Mesenteric fat pad (tissue), 1 donor: ENCODE measurements around the gene RASA3. TPM values are rescaled to one million over a fixed set of nuclear protein-coding genes. Genes with fewer than 3 reads are reported as not detected.

ENCODE experiments used
- DNase-seq: peaks from one replicate; pipeline ENCODE4 v3.0.0-alpha.2; 2020; ENCODE audit warnings: low spot score
- total RNA-seq: library from RNA; stranded (reverse); fragmentation: NEBNext Ultra II Directional; extraction: Animal tissue kit (Norgen Biotek cat#: 25700); gene quantifications from one replicate; pipeline ENCODE4 v1.2.1, GENCODE V29; 2021
- donor health status: DM: yes; HTN: yes; CAD: no.

Gene RASA3
- total RNA-seq, 1 donor from 2014 or later: 102 TPM

DNA sequence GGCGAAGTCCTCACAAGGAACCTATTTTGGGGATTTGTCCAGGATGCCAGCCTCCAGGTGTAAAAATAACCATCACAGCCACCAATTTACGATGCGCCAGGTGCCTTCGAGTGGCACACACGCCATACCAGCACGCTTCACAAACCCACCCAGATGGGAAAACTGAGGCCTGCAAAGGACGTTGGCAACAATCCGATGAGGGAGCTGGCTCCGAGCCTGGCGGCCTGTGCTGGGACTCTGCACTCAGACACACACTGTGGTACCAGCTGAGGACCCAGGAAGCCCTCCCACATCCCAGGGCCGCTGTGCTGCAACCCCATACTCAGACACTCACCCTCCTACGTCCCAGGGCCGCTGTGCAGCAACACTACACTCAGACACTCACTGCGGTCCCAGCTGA is 93.5 kb downstream of the RASA3 start:
- DNase-seq: no peak

DNA sequence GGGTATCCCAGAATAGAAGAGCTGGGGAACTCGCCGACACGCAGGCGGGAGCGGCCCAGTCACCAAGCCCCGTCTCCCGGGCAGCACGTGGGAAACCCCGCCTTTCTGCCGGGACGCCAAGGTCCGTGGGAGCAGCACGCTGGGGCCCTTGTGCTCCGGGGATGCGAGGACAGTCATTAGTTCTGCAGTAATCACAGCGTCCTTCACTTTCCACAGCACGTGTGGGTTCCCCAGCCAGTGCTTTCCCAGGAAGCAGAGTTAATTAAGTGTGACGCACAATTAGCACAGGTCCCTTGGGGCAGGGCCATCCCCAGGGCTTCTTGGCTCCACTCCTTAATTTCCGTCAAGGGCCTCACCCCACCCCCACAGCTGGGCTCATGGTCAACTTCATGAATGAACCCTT is 94.2 kb downstream of the RASA3 start:
- DNase-seq: no peak

DNA sequence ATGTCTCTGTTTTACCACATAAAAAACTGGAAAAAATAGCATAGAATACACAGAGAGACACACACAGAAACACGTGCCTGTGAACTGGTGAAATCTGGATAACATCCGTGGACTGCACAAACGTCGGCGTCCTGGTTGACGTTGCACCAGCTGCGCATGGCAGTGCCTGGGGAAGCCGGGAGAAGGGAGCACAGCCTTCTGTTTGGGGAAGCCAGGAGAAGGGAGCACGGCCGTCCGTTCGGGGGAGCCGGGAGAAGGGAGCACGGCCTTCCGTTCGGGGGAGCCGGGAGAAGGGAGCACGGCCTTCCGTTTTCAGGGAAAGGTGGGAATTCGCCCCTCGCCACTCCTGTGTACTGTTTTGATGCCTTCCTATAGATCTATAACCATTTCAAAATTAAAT is 94.7 kb downstream of the RASA3 start:
- no peak for DNase-seq

DNA sequence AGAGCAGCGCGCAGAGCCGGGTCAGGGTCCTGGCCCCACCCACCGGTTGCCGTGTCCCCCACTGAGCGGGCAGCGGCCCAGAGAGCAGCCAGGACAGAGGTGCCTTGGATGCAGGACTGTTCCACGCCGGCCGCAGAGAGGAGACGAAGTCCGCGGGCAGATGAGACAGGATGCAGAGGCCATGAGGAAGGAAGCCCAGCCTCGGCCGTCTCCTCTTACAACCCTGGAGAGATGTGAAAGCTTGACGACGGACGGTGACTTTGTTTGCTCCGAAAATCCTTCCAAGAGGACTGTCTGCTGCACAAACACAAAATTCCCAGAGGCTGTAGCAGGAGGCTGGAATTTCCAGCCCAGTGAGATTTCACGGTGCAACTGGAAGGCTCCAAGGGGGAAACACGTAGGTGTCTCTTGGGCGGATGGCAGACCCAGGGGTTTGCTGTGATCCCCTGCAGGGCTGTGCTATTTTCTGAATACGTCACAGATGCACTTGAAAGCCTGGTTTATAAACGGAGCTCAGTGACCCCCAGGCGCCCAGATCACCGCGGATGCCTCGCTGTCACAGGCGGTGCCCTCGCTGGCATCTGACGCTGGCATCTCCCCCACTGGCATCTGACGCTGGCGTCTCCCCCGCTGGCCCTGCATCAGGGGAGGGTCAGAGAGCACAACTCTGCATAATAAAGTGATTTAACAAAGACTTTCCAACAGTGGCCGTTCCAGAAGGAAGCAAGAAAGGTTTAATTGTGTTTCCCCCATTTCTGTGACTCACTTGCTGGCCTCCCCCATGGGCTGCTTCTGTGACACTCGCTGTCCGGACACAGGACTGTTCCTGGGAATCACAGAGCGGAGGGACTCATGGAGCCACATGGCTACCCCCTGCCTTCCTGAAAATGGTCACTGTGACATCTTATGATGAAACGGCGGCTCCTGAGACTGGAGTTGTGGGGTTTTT is 96.6 kb downstream of the RASA3 start:
- DNase-seq: no peak

DNA sequence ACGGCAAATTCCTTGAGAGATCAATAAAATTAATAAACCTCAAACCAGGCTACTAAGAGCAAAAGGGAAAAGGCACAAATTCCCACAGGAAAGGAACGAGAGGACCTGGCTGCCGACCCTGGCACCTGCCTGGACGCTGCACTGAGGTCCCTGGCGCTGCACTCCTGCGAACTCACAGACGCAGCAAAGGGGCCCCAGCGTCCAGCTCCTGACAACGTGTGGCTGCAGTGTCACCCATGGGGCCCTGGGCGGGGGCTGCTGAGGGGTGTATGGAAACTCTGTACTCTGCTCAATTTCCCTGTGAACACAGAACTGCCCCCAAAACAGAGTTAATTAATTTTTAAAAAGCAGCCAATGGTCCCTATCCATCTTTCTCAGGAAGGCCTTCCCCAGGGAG is 97.2 kb downstream of the RASA3 start:
- DNase-seq: no peak

DNA sequence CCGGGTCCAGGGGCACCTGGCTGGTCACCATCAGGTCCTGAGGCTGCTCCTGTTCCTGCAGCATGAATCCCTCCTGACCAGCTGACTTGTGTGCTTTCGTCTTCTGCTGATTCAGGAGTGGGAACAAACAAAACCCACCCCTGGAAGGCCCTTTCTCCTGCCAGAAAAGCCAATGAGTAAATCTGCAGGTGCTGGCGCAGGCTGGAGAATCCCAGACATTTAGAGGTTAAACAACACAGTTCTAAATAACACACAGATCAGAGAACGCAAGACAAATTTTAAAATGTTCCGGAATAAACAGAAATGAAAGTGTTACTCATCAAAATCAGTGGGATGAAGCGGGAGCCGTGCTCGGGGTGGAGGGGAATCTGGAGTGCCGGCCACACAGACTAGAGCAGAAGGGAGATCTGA is 97.9 kb downstream of the RASA3 start:
- no peak for DNase-seq

DNA sequence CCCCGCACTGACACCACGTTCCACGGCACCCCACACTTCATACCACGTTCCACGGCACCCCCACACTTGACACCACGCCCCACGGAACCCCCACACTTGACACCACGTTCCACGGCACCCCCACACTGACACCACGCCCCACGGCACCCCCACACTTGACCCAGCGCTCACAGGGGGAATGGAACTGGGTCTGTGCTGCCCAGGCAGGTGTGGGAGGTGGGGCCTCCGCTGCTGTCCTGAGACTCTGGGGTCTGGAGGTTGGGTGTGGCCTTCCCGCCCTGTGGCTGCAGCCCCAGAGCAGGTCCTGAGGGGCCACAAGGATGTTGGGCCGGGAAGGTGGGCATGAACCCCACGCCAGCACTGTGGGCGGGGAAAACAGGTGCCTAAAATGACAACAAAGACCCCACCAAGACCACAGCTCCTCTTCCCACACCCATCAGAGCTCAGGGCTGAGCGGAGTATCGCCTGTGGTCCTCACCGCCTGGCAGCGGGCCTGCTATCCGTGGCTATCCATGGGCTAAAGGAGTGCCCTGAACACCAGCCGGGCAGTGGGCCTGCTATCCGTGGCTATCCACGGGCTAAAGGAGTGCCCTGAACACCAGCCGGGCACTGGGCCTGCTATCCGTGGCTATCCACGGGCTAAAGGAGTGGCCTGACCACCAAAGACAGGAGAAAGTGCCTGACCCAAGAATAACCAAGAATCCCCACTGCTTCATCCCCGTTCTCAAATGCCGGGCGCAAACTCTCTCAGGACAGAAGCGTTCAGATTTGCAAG is 98.7 kb downstream of the RASA3 start:
- DNase-seq: no peak

DNA sequence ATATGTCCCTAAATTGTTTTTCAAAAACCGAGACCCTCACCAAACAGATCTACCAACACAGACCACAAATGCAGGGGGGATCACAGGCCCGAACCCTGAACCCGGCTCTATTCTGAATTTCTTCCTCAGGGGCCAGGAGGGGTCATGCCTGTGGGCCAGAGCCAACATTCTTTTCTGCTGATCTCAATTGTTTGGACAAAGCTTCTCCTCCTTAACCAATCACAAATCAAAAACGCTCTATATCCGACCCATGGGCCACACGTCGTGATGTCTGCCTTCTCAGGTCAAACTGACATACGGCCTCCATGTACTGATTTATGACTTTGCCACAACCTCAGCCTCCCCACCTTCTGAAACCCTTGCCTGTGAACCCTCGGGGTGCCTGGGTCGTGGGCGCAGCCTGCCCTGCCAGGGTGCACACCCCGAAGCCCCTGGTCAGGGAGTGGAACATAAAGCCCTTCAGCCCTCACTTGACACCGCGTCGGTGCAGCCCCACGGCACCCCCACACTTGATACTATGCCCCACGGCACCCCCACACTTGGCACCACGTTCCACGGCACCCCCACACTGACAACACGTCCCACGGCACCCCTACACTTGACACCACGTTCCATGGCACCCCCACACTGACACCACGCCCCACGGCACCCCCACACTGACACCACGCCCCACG is 100.2 kb downstream of the RASA3 start:
- no peak for DNase-seq

DNA sequence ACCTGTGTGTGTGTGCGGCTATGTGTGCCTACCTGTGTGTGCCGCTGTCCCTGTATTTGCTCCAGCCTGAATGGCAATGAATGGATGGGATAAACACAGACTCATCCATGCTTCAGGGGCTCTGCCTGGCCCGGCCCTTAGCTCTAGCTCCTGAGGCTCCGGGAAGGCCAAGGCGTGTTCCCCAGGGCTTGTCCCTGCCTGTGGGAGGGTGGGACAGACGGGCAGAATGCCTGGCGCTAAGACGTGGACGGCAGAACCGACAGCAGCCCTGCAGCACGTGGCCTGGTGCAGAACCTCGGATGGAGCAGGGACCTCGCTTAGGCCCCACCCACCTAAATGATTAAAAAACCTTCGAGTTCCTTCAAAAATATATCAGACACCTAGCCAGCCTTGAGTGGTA is 100.8 kb downstream of the RASA3 start:
- DNase-seq: no peak

DNA sequence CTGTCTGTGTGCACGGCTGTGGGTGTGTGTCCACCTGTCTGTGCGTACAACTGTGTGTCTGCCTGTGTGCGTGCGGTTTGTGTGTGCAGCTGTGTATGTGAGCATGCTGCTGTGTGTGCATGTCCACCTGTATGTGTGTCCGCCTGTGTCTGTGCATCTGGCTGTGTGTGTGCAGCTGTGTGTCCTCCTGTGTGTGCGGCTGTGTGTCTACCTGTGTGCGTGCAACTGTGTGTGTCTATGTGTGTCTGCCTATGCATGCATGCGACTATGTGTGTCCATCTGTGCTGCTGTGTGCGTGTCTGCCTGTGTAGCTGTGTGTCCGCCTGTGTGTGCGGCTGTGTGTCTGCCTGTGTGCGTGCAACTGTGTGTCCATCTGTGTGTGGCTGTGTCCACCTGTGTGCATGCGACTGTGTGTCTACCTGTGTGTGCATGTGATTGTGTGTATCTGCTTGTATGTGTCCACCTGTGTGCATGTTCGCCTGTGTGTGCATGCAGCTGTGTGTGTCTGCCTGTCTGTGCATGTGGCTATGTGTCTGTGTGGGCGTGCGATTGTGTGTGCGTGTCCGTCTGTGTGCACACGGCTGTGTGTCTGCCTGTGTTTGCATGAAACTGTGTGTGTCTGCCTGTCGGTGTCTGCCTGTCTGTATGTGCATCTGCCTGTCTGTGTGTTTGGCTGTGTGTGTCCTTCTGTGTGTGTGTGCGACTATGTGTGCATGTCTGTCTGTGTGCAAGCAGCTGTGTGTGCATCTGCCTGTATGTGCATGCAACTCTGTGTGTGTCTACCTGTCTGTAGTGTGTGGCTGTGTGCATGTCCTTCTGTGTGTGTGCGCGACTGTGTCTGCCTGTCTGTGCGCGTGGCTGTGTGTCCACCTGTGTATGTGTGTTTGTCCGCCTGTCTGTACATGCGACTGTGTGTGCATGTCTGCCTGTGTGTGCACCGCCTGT is 101.5 kb downstream of the RASA3 start:
- DNase-seq: no peak

DNA sequence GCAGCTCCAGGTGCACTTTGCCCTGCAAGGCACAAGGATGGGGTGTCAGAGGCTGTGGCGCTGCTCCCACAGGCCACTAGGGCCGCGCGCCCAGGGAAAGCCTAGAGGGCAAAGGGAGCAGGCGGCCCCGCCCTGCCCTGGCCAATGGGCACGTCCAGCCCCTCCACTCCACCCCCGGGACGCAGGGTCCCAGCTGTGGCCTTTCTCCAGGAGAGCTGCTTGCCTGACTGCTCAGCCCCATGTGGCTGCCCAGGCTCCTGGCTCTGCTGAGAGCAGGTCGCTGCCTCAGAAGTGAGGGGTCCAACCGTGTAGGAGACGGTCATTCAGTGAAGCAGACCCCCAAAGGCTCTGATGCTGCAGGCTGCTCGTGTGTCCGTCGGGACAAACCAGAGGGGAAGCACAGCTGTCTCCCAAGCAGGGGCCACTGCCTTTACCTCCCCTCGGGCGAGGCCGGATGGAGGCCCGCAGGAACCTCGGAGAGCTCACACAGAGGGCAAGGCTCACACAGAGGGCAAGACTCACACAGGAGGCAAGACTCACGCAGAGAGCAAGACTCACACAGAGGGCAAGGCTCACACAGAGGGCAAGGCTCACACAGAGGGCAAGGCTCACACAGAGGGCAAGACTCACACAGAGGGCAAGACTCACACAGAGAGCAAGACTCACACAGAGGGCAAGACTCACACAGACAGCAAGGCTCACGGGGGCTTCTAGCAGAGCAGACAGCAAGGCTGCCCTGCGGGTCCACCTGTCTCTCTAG is 102.4 kb downstream of the RASA3 start:
- DNase-seq: no peak

DNA sequence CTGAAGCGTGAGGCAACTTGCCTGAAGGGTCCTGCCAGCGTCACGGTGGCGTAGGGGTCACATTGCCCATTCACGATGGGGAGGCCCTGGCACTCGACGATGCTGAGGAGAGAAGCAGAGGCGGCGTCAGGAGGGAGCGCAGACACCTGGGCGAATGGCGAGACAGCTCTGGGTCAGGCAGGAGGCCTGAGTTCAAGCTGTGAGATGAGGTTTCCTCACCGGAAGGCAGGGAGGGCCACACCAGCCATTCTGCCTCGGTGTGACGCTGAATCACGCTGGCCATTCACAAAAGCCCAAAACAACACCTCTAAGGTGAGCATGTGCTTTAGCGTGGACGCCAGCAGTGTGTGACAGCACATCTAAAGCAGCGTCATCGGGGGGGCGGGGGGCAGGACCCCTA is 104.6 kb downstream of the RASA3 start:
- DNase-seq: no peak

DNA sequence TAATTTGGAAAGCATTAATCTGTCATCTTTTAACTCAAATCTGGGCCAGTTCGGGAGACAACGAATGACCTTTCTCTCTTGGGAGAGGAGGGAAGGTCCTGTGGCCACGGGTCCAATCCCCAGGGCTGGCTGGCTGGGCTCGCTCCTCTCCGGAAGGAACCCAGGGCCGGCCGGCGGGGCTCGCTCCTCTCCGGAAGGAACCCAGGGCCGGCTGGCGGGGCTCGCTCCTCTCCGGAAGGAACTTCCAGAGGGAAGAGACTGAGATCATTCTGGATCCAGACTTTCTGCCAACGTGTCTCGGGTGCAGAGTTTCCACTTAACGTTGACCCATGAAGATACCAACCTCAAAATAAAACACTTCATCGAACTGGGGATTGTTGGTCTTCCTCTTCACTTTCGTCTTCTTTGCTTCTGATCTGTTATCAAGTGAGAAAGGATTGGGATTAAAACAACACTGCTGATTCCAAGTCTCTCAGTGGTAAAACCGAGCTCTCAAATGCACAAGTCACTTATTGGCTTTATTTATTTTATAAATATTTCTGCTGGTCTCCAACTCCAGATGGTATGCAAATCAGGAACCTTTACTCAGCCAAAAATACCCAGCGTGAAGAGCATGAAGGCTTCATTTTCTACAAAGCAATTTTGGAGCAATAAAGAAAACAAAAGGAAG is 105.2 kb downstream of the RASA3 start:
- DNase-seq: no peak

DNA sequence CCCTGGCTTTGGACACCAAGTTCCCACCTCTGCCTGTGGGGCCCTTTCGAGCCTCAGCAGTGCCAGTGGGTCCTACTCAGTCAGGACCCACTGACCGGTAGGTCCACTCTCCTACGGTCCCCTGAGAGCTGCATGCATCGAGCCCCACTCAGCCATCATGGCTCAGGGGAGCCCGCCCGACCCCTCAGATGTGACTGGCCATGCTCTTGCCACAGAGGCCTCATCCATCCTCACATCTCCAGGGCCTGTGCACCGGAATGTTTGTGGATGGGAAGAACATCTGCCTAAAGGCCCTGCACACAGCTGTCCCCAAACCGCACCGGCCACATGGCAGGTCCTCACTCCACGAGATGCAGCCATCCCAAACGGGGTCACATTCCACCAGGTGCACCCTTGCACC is 105.9 kb downstream of the RASA3 start:
- no peak for DNase-seq

DNA sequence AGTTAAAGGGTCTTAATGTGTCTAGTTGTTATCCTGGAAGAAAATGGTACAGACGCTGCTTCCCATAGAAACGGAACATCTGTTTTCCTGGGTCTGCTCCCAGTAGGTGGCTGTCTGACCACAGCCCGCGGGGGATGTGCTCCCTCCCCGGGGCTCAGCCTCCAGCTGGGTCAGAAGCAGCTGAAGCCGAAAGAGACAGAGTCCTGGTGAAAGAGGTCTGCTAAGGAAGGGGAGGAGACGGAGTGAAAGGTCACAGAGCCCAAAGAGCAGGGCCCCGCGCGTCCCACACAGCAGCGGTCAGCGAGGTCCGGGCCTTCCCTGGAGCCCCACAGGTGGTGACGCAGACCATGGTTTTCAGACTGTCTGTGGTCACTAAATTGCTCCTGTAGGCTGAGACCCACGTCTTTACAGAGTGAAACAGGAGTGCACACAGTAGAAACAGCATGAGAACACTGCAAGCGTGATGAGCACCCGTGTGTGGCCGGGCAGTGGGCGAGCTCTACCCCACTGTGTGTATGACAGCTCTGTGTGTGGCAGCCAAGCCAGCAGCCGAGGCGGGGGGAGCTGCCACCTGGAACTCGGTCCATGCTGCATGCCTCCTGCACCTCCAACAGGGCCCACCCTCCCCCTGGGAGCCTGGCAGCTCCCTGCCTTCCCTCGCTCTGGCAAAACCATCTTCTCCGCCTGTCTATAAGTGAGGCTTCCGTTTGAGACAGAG is 106.5 kb downstream of the RASA3 start:
- DNase-seq: no peak

DNA sequence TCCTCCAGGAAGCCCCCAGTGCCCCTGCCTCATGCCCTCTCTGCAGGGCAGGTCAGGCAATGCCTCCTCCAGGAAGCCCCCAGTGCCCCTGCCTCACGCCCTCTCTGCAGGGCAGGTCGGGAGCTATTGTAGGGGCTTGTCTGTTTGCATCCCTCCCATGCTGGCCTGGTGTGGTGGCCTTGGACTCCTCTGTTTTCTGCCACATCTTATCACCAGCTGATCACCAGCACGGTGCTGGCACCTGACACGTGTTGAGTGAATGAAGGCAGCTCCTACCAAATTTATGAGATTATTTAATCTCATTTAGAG is 107.1 kb downstream of the RASA3 start:
- DNase-seq: no peak

DNA sequence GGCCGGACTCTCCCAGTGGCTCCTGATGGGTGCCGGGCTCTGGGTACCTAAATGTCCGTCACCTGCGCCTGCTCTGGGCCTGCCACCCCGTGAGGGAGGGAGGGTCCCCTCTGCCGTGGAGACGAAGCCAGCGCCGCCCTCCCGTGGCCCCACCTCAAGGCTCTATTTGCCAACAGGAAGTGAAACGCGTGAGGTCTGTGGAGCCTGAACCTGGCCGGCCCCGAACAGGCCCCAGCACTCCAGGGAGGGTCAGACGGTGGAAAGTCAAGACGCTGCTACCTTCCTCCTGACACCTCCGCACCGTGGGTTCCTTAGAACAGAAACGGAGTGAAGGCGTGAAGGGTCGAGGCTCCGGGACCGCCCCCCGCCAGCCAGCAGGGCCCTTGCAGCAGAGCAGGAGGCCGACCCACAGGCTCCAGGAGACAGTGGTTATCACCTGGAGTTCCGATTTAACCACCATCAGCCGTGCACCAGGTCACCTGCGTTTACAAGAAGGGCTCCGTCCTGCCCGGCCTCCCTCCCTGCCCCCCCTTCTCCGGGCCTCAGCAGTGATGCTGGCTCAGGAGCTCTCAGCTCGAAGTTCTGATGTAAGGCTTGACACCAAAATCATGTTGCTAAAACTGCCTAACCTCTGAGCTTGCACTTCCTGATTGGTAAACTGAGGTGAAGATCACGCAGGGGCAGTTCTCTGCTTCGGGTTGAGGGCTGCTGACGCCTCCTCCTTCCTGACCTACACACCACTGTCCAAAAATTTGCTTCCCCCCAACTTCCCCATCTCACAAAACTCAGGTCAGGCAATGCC is 107.6 kb downstream of the RASA3 start:
- DNase-seq: no peak
